GM18498 (cell line): ENCODE results near the gene SNAPC1.

Source experiments
- ATAC-seq: cut with Tn5 transposase; IDR thresholded peaks from one replicate; pipeline ENCODE4 v1.9.1; 2021; ENCODE audit warnings: mild to moderate bottlenecking, moderate library complexity; ENCODE audit not compliant: unreplicated experiment

SNAPC1 gene

DNA sequence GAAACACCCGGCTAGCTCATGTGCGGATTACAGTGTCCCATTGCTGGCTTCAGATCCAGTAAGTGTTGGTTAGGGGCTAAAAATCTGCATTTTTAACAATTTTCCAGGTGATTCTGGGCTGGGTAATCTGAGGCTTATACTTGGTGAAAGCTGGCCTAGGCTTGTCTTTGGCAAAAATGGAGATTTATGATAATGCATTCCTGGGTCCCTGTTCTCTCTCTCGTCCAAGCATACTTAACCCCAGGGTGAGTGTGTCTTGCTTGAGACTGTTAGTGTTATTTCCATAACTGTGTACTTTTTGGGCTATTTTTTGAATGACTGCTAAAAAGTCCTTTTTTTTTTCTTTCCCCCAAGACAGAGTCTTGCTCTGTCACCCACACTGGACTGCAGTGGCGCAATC is 43.2 kb downstream of the SNAPC1 start:
- no peak for ATAC-seq

- no peak for ATAC-seq
Observed at GRCh38 chr14:61811882-61812346, 49.7 kb downstream of the SNAPC1 start.

GRCh38 chr14:61812347-61813095 is 50.3 kb downstream of the SNAPC1 start, which contains the start of gene SYT16:
Gene SYT16, plus strand, starts transcription at chr14:61812703.
- no peak for ATAC-seq

DNA sequence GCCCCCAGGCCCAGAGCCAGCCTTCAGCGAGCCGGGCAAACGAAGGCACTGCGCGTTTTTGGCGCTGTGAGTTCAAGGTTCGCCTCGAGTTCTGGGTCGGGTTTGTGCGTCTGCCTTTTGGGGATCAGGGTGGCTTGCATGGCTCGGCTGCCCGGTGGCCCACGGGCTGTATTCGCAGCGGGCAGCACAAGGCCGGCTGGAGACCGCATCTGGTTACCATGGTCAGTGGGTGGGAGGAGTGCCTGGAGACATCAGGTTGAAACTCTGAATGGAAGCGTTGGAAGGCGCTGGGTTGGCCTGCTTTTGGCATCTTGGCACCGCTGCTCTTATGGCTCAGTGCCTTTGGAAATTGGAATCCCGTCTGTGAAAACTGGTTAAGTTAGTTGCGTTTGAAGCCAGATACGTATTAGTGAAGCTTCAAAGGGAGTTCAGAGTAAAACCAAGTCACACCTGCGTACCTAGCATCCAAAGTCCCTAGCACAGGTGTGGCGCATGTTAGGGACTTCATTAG is 50.9 kb downstream of the SNAPC1 start:
- ATAC-seq, result no peak

DNA sequence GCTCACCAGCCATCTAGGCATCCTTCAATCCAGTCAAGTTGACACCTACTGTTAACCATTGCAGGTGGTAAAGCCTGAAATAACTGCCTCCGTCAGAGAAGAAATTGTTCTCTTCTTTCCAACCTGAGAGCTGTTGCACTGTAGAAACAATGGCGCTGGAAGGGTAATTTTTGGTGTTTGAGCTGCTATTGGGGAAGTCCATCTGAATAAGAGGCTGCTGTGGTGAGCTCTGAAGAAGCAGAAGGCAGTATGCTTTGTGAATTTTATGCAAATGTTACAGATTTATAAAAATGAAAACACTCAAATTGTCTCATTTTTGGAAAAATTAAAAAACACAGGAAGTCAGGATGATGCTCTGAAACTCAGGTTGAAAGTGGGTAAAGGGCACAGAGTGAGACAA is 60.2 kb downstream of the SNAPC1 start:
- ATAC-seq, result no peak

GRCh38 chr14:61832783-61833182 is 70.6 kb downstream of the SNAPC1 start:
- ATAC-seq, result no peak

- no peak for ATAC-seq
Observed at GRCh38 chr14:61836184-61836583, 74.0 kb downstream of the SNAPC1 start.

DNA sequence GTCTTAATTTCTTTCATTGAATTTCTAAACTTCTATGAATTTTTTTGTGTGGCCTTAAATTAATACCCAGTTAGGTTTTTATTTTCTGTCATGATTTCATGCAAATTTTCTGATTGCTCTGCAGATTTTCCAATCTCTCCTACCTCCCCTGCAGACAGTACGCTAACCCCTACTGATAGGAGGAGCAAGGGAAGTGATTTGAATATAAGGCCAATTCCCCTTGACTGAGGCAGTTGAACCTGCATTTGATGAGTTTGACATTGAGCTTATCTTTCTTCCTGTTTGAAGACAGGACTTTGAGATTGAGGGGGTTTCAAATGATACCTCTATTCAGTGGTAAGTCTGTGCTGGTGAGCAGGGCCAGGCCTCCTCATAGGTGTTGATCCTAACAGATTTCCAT is 74.6 kb downstream of the SNAPC1 start:
- no peak for ATAC-seq

GRCh38 chr14:61837336-61838229 is 75.4 kb downstream of the SNAPC1 start:
- peak; percentile 90 for ATAC-seq

GRCh38 chr14:61838661-61839245 is 76.5 kb downstream of the SNAPC1 start:
- no peak for ATAC-seq

- ATAC-seq, result no peak
Observed at GRCh38 chr14:61839507-61839906, 77.3 kb downstream of the SNAPC1 start.

- ATAC-seq, result no peak
Observed at GRCh38 chr14:61841145-61841544, 78.9 kb downstream of the SNAPC1 start.
